SK-N-MC (cell line): ENCODE data around the gene ABCB6.

Experiments used
- DNase-seq: peaks from one replicate; pipeline ENCODE4 v3.0.0-alpha.2; 2011; ENCODE audit warnings: low read depth, low spot score
- H3K27ac ChIP-seq: fragments of 200-600 bp; sonication (generic); 2 replicates; pipeline ENCODE4 v1.5.1; 2016; ENCODE audit warnings: mixed run types
- H3K36me3 ChIP-seq: fragments of 200-600 bp; sonication (generic); 2 replicates; pipeline ENCODE4 v1.6.1; 2017; ENCODE audit warnings: antibody characterized with exemption, low read length, mixed read lengths; ENCODE audit not compliant: insufficient read depth
- H3K4me3 ChIP-seq: fragments of 200-600 bp; sonication (generic); 2 replicates; pipeline ENCODE4 v1.5.1; 2016
- H3K9ac ChIP-seq: fragments of 200-600 bp; sonication (generic); 2 replicates; pipeline ENCODE4 v1.8.0; 2017; ENCODE audit warnings: mixed run types, mixed read lengths; ENCODE audit not compliant: insufficient read length
- H3K9me3 ChIP-seq: fragments of 200-600 bp; sonication (generic); 2 replicates; pipeline ENCODE4 v1.6.1; 2017; ENCODE audit warnings: low read depth, mild to moderate bottlenecking, antibody characterized with exemption, low read length, moderate library complexity, mixed read lengths
- EZH2 ChIP-seq: fragments of 200-600 bp; sonication (generic); IDR thresholded peaks from one replicate; pipeline ENCODE4 v1.6.1; 2017; ENCODE audit warnings: antibody characterized with exemption
- FOXP2 ChIP-seq: optimal IDR thresholded peaks from 2 replicates; pipeline ENCODE3; 2011; ENCODE audit warnings: mild to moderate bottlenecking, moderate library complexity; ENCODE audit not compliant: insufficient read depth; ENCODE audit errors: extremely low read length, control extremely low read depth
- POLR2AphosphoS5 ChIP-seq: IDR thresholded peaks from 2 replicates; pipeline ENCODE4 v1.6.1; 2012; ENCODE audit warnings: mild to moderate bottlenecking, low read depth, low read length, borderline replicate concordance

The ABCB6 gene

GRCh38 chr2:219229305-219230058 is 10.7 kb upstream of the ABCB6 start, which contains the start of the genes ANKZF1 and ATG9A:
TSS of gene ANKZF1 (plus strand) at chr2:219229806. CDS start at chr2:219230258, 452 bp downstream.
TSS of gene ATG9A (minus strand) at chr2:219229636. CDS start at chr2:219228024, 1,612 bp downstream.
- peak within 1 kb of the TSS; percentile 73; the same call in 1 of the 2 replicates for H3K27ac ChIP-seq
- peak; percentile 84 for DNase-seq
- H3K4me3 ChIP-seq, result peak within 1 kb of the TSS; percentile 92
- peaks cover 43% of the 10 kb centered on the region for H3K36me3 ChIP-seq
- H3K9me3 ChIP-seq, result no peaks in the 10 kb centered on the region
- TF ChIP-seq POLR2AphosphoS5 (peak; percentile 92), EZH2 (no peak), FOXP2 (peak; percentile 97)
- peak within 1 kb of the TSS; percentile 97 for H3K9ac ChIP-seq

GRCh38 chr2:219228911-219229304 is 10.2 kb upstream of the ABCB6 start:
- Histone ChIP-seq H3K4me3 (peak overlapping the region; percentile 92), H3K36me3 (peaks cover 43% of the 10 kb centered on the region), H3K27ac (0 out of 2 replicates have a peak overlapping the region, but pooled peaks have one; percentile 73), H3K9ac (peak overlapping the region; percentile 97), H3K9me3 (no peaks in the 10 kb centered on the region)
- no peak for DNase-seq
- TF ChIP-seq POLR2AphosphoS5, result no peak
- no peak for TF ChIP-seq FOXP2
- TF ChIP-seq EZH2, result no peak

- DNase-seq, result no peak
- Histone ChIP-seq H3K27ac (no peak overlapping the region), H3K4me3 (peak overlapping the region; percentile 92), H3K9ac (peak overlapping the region; percentile 97), H3K9me3 (no peaks in the 10 kb centered on the region), H3K36me3 (peaks cover 43% of the 10 kb centered on the region; the same call in 1 of the 2 replicates)
- no peak for TF ChIP-seq POLR2AphosphoS5
- no peak for TF ChIP-seq FOXP2
- no peak for TF ChIP-seq EZH2
Observed at GRCh38 chr2:219228041-219228910, 9.5 kb upstream of the ABCB6 start.

- DNase-seq, result no peak
- TF ChIP-seq POLR2AphosphoS5 (no peak), FOXP2 (no peak), EZH2 (no peak)
- Histone ChIP-seq H3K27ac (no peak overlapping the region), H3K9me3 (no peaks in the 10 kb centered on the region), H3K4me3 (no peak overlapping the region), H3K9ac (no peak overlapping the region), H3K36me3 (peaks cover 30% of the 10 kb centered on the region; the same call in 1 of the 2 replicates)
Observed at GRCh38 chr2:219225350-219225749, 6.6 kb upstream of the ABCB6 start.

GRCh38 chr2:219223831-219224610 is 5.3 kb upstream of the ABCB6 start:
- H3K4me3 ChIP-seq, result no peak overlapping the region
- H3K9ac ChIP-seq, result no peak overlapping the region
- no peaks in the 10 kb centered on the region for H3K9me3 ChIP-seq
- DNase-seq, result no peak
- TF ChIP-seq POLR2AphosphoS5, result no peak
- TF ChIP-seq EZH2, result no peak
- no peak for TF ChIP-seq FOXP2
- no peak overlapping the region for H3K27ac ChIP-seq
- H3K36me3 ChIP-seq, result peaks cover 30% of the 10 kb centered on the region; the same call in 1 of the 2 replicates

GRCh38 chr2:219221957-219222518 is 3.3 kb upstream of the ABCB6 start:
- H3K9ac ChIP-seq, result no peak overlapping the region
- H3K9me3 ChIP-seq, result no peaks in the 10 kb centered on the region
- no peak for DNase-seq
- no peak for TF ChIP-seq FOXP2
- TF ChIP-seq EZH2, result no peak
- TF ChIP-seq POLR2AphosphoS5, result no peak
- no peak overlapping the region for H3K4me3 ChIP-seq
- no peak overlapping the region for H3K27ac ChIP-seq
- H3K36me3 ChIP-seq, result peaks cover 30% of the 10 kb centered on the region; the same call in 1 of the 2 replicates

GRCh38 chr2:219220652-219221402 is 2.1 kb upstream of the ABCB6 start:
- Histone ChIP-seq H3K36me3 (peaks cover 42% of the 10 kb centered on the region), H3K4me3 (no peak overlapping the region), H3K9ac (no peak overlapping the region), H3K9me3 (no peaks in the 10 kb centered on the region), H3K27ac (no peak overlapping the region)
- no peak for DNase-seq
- no peak for TF ChIP-seq FOXP2
- no peak for TF ChIP-seq EZH2
- TF ChIP-seq POLR2AphosphoS5, result no peak
